Thyroid gland (tissue), 4 donors: Measurements from ENCODE around the gene RBMS1.

Experiments used
- POLR2A ChIP-seq, 2 donors: fragments of 450-650 bp; IDR thresholded peaks; one replicate each; pipeline ENCODE4 v1.6.1; 2017; ENCODE audit warnings: antibody characterized with exemption in 2 of 2, mild to moderate bottlenecking in 2 of 2, moderate library complexity in 1 of 2
- TF ChIP-seq, protein P1 (sequence below), 6 experiments: fragments of 200-600 bp in 3 of 6; fragments of 450-650 bp in 3 of 6; sonication (generic) in 3 of 6; IDR thresholded peaks; one replicate each; pipeline ENCODE4 v1.5.1; 2016 to 2019; ENCODE audit warnings: antibody characterized with exemption in 6 of 6, mild to moderate bottlenecking in 2 of 6, inconsistent platforms in 1 of 6, moderate library complexity in 1 of 6

DNA sequence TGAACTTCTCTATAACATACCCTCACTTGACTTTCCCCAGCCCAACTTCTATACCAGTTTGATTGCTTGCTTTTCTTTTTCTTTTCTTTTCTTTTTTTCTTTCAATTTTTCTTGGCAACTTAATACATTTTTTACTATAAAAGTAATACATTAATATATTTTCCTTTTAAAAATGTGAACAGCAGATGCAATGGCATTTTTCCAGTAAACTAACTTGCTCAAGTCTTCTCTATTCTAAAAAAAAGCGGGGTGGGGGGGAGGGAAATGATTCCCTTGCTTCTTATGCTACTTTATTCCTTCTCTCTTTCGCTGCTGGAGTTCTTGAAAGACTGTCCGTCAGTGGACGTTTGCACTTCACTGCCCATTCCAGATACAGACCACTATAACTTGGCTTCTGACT is 70.5 kb downstream of the RBMS1 start:
- no peak for TF ChIP-seq POLR2A (IDR thresholded peaks at IDR 0.05)
- TF ChIP-seq, protein P1, sequence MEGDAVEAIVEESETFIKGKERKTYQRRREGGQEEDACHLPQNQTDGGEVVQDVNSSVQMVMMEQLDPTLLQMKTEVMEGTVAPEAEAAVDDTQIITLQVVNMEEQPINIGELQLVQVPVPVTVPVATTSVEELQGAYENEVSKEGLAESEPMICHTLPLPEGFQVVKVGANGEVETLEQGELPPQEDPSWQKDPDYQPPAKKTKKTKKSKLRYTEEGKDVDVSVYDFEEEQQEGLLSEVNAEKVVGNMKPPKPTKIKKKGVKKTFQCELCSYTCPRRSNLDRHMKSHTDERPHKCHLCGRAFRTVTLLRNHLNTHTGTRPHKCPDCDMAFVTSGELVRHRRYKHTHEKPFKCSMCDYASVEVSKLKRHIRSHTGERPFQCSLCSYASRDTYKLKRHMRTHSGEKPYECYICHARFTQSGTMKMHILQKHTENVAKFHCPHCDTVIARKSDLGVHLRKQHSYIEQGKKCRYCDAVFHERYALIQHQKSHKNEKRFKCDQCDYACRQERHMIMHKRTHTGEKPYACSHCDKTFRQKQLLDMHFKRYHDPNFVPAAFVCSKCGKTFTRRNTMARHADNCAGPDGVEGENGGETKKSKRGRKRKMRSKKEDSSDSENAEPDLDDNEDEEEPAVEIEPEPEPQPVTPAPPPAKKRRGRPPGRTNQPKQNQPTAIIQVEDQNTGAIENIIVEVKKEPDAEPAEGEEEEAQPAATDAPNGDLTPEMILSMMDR (IDR thresholded peaks at IDR 0.05) = no peak
